ENCODE data around the gene TTLL8. TPM values are rescaled to one million over a fixed set of nuclear protein-coding genes. Genes with fewer than 3 reads are reported as not detected.
A peak's percentile ranks its signal among the peaks of the same experiment; 100 is the strongest.

TTLL8 gene
- total and polyA plus RNA-seq, 2 donors (not counting 3 experiments of a cell fraction or from before 2014, with no cell fraction given) = not detected

GRCh38 chr22:50030297-50031188, 27.6 kb downstream of the TTLL8 start:
- Histone ChIP-seq H3K4me3 (replicated peaks in 1 of 3; ENCODE audit: insufficient read depth in 1 of 3, low read depth in 1 of 3, low read length in 3 of 3) (no peak overlapping the region), H3K4me1 (ENCODE audit: control insufficient read depth, extremely low read depth, insufficient read depth, low read length) (no peaks in the 10 kb centered on the region), H3K36me3 (ENCODE audit: control insufficient read depth in 2 of 2, extremely low read depth in 1 of 2, insufficient read depth in 2 of 2, low read length in 2 of 2) (no peaks in the 10 kb centered on the region), H3K9me3 (replicated peaks; ENCODE audit: control insufficient read depth, insufficient read depth, low read length) (no peaks in the 10 kb centered on the region), H3K9me1 (replicated peaks; ENCODE audit: control insufficient read depth, extremely low read depth, insufficient read depth, low read length) (no peaks in the 10 kb centered on the region), H3K79me2 (ENCODE audit: control insufficient read depth, insufficient read depth, low read length) (no peaks in the 10 kb centered on the region), H3K4me2 (ENCODE audit: insufficient read depth, low read length) (no peak overlapping the region), H2AFZ (ENCODE audit: low read depth, low read length) (no peak overlapping the region), H3K27ac (ENCODE audit: insufficient read depth, low read depth, low read length) (no peak overlapping the region), H4K20me1 (replicated peaks; ENCODE audit: control insufficient read depth, extremely low read depth, insufficient read depth, low read length) (no peaks in the 10 kb centered on the region), H3K27me3 (ENCODE audit: control insufficient read depth in 2 of 2, insufficient read depth in 2 of 2, low read length in 2 of 2) (no peaks in the 10 kb centered on the region), H3K9ac (replicated peaks; ENCODE audit: extremely low read depth, insufficient read depth, low read length) (no peak overlapping the region)
- dilution Hi-C loops (cut with MboI; ENCODE audit: extremely low pct_ligation_motif_present, low sequenced_read_pairs) = no loop called here
- CTCF ChIA-PET = interaction anchor here (0.5 to 3.1 kb wide), 70 partner anchors 8 to 273 kb away, joined by 3 to 174 read pairs (median 5); partner anchors contain the start of genes ALG12, CRELD2, IL17REL and MLC1
- DNase-seq (ENCODE audit: low read depth, low spot score) = peak; percentile 55
- no peak for TF ChIP-seq MYC (IDR thresholded peaks at IDR 0.05; ENCODE audit: low read depth, low read length)
- TF ChIP-seq MAX (IDR thresholded peaks at IDR 0.05; ENCODE audit: insufficient read depth, insufficient read length) = no peak
- no peak for TF ChIP-seq GATA2 (IDR thresholded peaks at IDR 0.05; ENCODE audit: insufficient read depth, insufficient read length, low read depth, low read length)
- TF ChIP-seq EZH2 (IDR thresholded peaks at IDR 0.05; ENCODE audit: borderline replicate concordance, low read depth, low read length, severe bottlenecking) = no peak
- no peak for TF ChIP-seq FOS (IDR thresholded peaks at IDR 0.05; ENCODE audit: borderline replicate concordance, insufficient read depth, low read length)
- TF ChIP-seq POLR2AphosphoS5 (IDR thresholded peaks at IDR 0.05; ENCODE audit: insufficient read depth, low read depth, low read length) = no peak
- peak; percentile 86 to 95 for TF ChIP-seq CTCF (IDR thresholded peaks at IDR 0.05; ENCODE audit: extremely low read depth in 1 of 2, insufficient read depth in 1 of 2, low read depth in 1 of 2, low read length in 2 of 2)
- TF ChIP-seq JUN (IDR thresholded peaks at IDR 0.05; ENCODE audit: borderline replicate concordance, insufficient read depth, insufficient read length, low read depth) = no peak
- peak; percentile 86 for FAIRE-seq
- POLR2A ChIA-PET = interaction anchor here (1.0 kb wide), 1 partner anchor 100 kb away, joined by 6 read pairs; no protein-coding TSS in a partner anchor
- intact Hi-C loops (cut with micrococcal nuclease) = loop anchor here (1.0 to 5.0 kb wide), 5 partner anchors 38 to 263 kb away; no protein-coding TSS in a partner anchor
- BruUV-seq (replicated peaks) = no TSS peak
